Brain microvascular endothelial cell (primary cell): ENCODE results near the gene FAM81A.

Experiments
- DNase-seq: peaks from one replicate; pipeline ENCODE4 v3.0.0-alpha.2; 2020
- H3K27ac ChIP-seq: fragments of 250-450 bp; sonication (Bioruptor Pico); 2 replicates; pipeline ENCODE4 v1.5.1; 2020; ENCODE audit warnings: mild to moderate bottlenecking, moderate library complexity
- H3K27me3 ChIP-seq: fragments of 250-450 bp; sonication (Bioruptor Pico); replicated peaks from 2 replicates; pipeline ENCODE4 v1.5.1; 2020; ENCODE audit warnings: mild to moderate bottlenecking
- H3K36me3 ChIP-seq: fragments of 250-450 bp; sonication (Bioruptor Pico); replicated peaks from 2 replicates; pipeline ENCODE4 v1.5.1; 2020; ENCODE audit warnings: mild to moderate bottlenecking
- H3K4me3 ChIP-seq: 2 replicates; pipeline ENCODE4 v1.5.1; 2011; ENCODE audit warnings: low read depth, mild to moderate bottlenecking, control low read depth, low read length, moderate library complexity
- CTCF ChIP-seq: IDR thresholded peaks from 2 replicates; pipeline ENCODE4 v1.5.1; 2011; ENCODE audit warnings: low read depth, mild to moderate bottlenecking, moderate library complexity, low read length, control low read depth, inconsistent platforms; ENCODE audit errors: missing control alignments
- in situ Hi-C: cut with HindIII; loops from 2 replicates; pipeline ENCODE4 v1.10.0; 2017; ENCODE audit warnings: low sequenced_read_pairs, low pct_ligation_motif_present

FAM81A gene

DNA sequence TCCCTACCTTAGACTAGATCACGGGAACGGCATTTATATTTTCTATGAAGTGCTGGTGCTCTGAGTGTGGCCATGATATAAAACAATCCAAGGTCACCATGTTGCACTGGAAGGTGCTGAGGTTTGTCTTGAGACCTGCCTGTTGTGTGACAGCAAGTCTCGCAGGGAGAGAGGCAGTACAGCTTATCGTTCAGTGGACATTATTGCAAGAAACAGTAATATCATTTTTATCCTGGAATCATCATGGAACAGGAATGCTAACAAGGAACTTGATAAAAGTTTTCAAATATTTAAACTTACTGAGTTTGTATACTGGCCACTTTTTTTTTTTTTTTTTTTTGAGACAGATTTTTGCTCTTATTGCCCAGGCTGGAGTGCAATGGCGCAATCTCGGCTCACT is 133.6 kb downstream of the FAM81A start:
- Histone ChIP-seq H3K27ac (no peak overlapping the region), H3K27me3 (no peaks in the 10 kb centered on the region), H3K36me3 (no peaks in the 10 kb centered on the region), H3K4me3 (no peak overlapping the region)
- DNase-seq, result no peak
- in situ Hi-C loops, result no loop called here
- no peak for TF ChIP-seq CTCF
